Gastroesophageal sphincter (tissue), 3 donors: ENCODE results near the gene OR4D1.

Experiments
- CTCF ChIP-seq, 4 experiments: fragments of 200-600 bp in 2 of 4; fragments of 450-650 bp in 2 of 4; sonication (generic) in 1 of 4; IDR thresholded peaks; one replicate each; pipeline ENCODE4 v1.5.1; 2017 to 2019; ENCODE audit warnings: antibody characterized with exemption in 4 of 4, mild to moderate bottlenecking in 2 of 4, moderate library complexity in 2 of 4
- EP300 ChIP-seq: sonication (generic); formaldehyde crosslinking; IDR thresholded peaks from one replicate; pipeline ENCODE4 v1.6.1; 2017; ENCODE audit warnings: antibody characterized with exemption, mild to moderate bottlenecking
- POLR2A ChIP-seq, 2 donors: fragments of 450-650 bp; IDR thresholded peaks; one replicate each; pipeline ENCODE4 v1.6.1; 2017; ENCODE audit warnings: antibody characterized with exemption in 2 of 2, mild to moderate bottlenecking in 2 of 2, moderate library complexity in 1 of 2
- POLR2AphosphoS5 ChIP-seq: sonication (generic); formaldehyde crosslinking; IDR thresholded peaks from one replicate; pipeline ENCODE4 v1.6.1; 2017; ENCODE audit warnings: antibody characterized with exemption

- TF ChIP-seq CTCF (IDR thresholded peaks at IDR 0.05) (no peak), POLR2A (IDR thresholded peaks at IDR 0.05) (no peak), POLR2AphosphoS5 (no peak), EP300 (no peak)
These were observed 47.4 kb downstream of the OR4D1 start for GRCh38 chr17:58195518-58196123.
